Activated CD4-positive, alpha-beta T cell treated with anti-CD3 and anti-CD28 coated beads, Interleukin-2, amount 50 U/mL, for 24 hours (primary cell): ENCODE measurements around the gene PPP3R1.
"Not testable (repeated sequence)": the region's sequence is repeated elsewhere in the genome, so short reads cannot be mapped to it uniquely, and the experiment has no call there.

Experiments used
- DNase-seq, 2 donors: peaks; one replicate each; pipeline ENCODE4 v3.0.0-alpha.2; 2020; ENCODE audit warnings: low read depth in 1 of 2, low spot score in 1 of 2

The PPP3R1 gene

DNA sequence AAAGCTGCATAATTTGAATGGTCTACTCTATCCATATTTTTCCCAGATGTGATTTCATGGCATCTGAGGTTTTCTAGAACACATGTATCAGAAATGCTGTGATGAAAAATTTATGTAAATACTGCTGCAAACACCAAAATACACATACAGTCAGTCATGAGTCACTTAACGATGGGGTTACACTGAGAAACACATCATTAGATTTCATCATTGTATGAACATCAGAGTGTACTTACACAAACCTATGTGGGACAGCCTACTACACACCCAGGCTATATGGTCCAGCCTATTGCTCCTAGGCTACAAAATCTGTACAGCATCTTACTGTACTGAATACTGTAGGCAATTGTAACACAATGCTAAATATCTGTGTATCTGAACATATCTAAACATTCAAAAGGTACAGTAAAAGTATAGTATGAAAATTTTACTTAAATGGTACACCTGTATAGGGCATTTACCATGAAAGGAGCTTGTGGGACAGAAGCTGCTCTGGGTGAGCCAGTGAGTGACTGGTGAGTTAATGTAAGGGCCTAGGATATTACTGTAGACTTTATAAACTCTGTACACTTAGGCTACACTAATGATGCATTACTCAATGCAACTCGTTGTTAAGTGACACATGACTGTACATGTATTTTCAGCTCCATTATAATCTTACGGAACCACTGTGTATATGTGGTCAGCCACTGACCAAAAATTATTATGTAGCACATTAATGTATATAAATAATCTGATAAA lies 61.2 kb downstream of the PPP3R1 start:
- no peak for DNase-seq

DNA sequence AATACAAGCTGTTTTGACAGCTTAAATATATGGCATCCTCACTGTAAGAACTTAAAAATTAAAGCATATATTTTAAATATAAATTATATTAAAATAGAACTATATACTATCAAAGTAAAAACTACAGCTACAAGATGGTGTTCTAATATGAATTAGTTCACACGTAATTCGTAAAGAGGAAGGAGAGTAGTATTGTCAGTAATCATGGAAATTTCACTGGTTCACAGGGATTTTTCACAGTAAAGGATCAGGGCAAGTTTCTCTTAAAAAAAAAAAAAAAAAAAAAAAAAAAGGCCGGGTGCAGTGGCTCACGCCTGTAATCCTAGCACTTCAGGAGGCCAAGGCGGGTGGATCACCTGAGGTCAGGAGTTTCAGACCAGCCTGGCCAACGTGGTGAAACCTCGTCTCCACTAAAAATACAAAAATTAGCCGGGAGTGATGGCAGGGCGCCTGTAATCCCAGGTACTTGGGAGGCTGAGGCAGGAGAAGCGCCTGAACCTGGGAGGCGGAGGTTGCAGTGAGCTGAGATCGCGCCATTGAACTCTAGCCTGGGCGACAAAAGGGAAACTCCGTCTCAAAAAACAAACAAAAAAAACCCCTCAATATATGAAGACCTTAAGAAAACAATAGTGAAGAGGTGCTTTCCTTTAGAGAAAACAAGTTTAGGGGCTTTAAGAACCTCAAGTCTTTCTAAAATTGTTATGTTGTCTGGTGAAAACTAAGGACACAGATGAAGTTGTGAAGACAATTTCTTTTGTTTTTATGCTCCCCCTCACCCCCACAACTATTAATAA lies 62.1 kb downstream of the PPP3R1 start:
- no peak for DNase-seq

- no peak for DNase-seq
Observed at GRCh38 chr2:68188831-68189230, 63.5 kb downstream of the PPP3R1 start.

- no peak for DNase-seq
Observed at GRCh38 chr2:68187329-68187728, 65.0 kb downstream of the PPP3R1 start.

GRCh38 chr2:68185541-68186164 lies 66.7 kb downstream of the PPP3R1 start:
- peak; percentile 22 to 27 for DNase-seq

DNA sequence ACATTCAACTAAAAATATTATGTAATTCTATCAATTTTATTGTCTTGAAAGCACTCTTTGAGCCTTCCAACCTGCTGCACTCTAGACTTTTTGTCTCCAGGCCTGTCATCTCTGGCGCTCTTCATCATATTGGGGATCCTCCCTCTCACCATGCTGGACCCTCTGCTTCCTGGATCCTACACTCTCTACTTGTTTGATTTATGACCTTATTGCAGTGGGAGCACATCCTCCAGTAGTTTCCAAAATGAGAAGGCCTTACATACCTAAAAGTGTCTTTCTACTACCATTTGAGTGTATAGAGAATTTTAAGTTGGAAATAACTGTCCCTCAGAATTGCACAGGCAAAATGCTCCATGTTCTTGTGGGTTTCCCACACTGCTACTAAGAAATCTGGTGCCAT lies 69.4 kb downstream of the PPP3R1 start:
- DNase-seq, result no peak

- no peak for DNase-seq
Observed at GRCh38 chr2:68178954-68179627, 73.2 kb downstream of the PPP3R1 start.

DNA sequence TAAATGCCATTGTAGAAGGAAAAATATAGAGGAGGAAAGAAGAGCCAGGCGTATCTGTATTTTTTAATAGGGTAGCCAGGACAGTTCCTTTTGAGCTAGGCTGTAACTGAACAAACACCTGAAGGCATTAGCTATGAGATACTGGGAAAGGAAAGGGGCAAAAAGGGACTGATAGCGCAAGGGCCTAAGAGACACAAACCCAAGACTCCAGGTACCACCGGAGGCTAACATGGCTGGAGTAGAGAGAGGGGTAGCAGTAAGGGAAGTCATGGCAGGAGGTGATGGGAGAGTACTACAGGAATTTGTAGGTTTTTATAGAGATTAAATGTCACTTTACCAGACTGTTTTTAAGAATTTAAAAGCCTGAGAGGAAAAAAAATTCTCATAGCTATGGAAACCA lies 73.9 kb downstream of the PPP3R1 start:
- no peak for DNase-seq

- DNase-seq, result no peak
Observed at GRCh38 chr2:68177541-68177940, 74.8 kb downstream of the PPP3R1 start.

GRCh38 chr2:68176657-68177056 lies 75.7 kb downstream of the PPP3R1 start:
- no peak for DNase-seq

DNA sequence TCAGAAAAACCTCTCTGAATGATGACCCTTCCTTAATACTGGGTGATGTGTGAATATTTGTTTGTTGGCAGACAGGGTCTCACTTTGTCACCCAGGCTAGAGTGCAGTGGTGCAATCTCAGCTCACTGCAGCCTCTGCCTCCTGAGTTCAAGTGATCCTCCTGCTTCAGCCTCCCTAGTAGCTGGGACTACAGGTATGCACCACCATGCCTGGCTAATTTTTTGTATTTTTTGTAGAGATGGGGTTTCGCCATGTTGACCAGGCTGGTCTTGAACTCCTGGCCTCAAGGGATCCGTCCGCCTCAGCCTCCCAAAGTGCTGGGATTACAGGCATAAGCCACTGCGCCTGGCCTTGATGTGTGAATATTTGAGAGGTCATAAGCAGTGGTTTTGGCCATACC lies 77.1 kb downstream of the PPP3R1 start:
- not testable (repeated sequence) for DNase-seq

DNA sequence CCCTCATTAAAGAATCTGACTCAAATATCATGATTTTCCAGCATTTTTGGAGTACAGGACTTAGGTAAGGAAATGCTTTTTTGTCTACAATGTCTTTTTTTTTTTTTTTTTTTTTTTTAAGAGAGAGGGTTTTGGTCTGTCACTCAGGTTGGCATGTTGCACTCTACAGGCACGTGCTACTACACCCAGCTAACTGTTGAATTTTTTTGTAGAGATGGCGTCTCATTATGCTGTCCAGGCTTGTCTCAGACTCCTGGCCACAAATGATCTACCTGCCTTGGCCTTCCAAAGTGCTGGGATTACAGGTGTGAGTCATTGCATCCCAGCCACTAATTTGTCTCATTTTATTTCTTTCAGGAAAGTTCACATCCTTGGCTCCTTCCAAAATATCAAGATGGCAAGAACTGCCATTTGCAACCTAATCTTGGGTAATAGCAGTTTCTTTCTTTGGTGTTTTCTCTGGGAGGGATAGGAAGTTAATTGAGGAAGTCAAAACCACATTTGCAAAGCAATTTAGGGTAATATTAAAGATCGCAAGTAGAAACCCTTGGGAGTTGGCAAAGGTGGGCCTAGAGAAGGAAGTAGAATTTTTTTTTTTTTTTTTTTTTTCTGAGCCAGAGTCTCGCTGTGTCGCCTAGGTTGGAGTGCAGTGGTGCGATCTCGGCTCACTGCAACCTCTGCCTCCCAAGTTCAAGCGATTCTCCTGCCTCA lies 79.2 kb downstream of the PPP3R1 start:
- no peak for DNase-seq

GRCh38 chr2:68172521-68172920 lies 79.8 kb downstream of the PPP3R1 start:
- DNase-seq, result no peak

GRCh38 chr2:68171684-68172083 lies 80.6 kb downstream of the PPP3R1 start:
- DNase-seq, result no peak

DNA sequence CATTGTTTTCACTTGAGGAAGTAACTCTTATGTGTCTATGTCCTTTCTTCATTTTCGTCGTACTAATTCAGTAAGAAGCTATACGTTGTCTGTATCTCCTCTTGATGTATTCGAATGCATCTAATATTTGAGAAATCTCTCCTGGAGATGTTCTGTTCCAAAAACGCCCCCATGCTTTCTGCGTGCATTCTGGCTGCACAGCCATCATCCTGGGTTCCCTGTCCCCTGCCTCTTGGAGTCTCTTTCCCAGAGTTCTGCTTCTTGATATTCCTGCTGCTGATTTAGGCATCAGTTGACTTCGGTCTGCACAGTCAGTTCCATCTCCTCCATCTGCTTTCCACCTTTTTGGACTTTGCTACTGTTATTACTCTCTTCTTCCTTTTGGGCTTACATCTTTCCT lies 81.2 kb downstream of the PPP3R1 start:
- no peak for DNase-seq

- no peak for DNase-seq
Observed at GRCh38 chr2:68169308-68169707, 83.0 kb downstream of the PPP3R1 start.

- DNase-seq, result no peak
Observed at GRCh38 chr2:68167186-68167585, 85.1 kb downstream of the PPP3R1 start.

DNA sequence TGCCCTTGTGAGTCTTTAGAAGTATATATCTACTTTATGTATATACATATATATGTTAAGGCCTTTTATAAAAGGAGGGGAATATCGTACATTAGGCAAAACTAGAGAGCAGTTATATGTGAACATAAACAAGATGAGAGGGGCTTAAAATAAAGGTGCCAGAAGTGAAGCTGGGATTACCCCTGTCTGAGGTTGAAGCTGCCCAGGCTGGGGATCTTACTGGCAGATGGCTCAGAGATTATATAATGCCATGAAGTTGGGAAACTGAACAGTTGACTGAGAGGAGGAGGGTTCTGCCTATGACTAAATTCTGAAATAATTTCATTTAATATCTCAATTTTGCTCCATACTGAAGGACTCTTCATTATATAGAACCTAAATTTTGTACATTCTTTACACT lies 88.7 kb downstream of the PPP3R1 start:
- no peak for DNase-seq

- DNase-seq, result no peak
Observed at GRCh38 chr2:68158134-68158447, 94.2 kb downstream of the PPP3R1 start.

- DNase-seq, result peak; percentile 97
Observed at GRCh38 chr2:68157402-68158133, 94.8 kb downstream of the PPP3R1 start, which contains the start of gene PNO1. PNO1 (plus strand) TSS chr2:68157888; CDS start chr2:68157935, 47 bp downstream.
